Measurements from ENCODE around the gene DNAH11. TPM values are rescaled to one million over a fixed set of nuclear protein-coding genes. Genes with fewer than 3 reads are reported as not detected.

The DNAH11 gene
- total and polyA plus RNA-seq, 4 experiments from 2014 or later = 0.06 TPM; not detected in 3

DNA sequence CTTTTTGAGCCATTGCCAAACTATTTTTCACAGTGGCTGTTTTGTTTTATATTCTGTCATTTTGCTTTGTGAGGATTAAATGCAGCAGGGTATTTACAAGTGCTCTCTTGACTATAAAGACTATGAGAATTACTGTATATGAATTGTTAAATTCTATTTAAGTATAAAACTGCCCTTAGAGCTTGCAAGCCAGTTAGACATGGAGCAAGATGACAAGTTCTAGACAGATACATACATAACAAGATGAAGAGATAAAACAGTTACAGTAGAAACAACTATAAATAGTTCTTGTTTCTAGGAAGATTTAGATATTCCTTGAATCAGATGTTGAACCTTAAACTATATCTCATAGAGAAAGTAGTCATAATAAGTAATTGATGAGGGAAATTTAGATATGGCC is 60.6 kb downstream of the DNAH11 start:
- DNase-seq = no peak
- intact Hi-C loops (cut with micrococcal nuclease) = no loop called here
- Mint-ChIP-seq H3K4me1 (peaks cover 0 to 10% (median 6%) of the 10 kb centered on the region in 4 donors), H3K36me3 (no peaks in the 10 kb centered on the region), H3K27ac (no peak overlapping the region), H3K9me3 (peaks cover 0 to 2% (median 0%) of the 10 kb centered on the region in 8 donors), H3K4me3 (peak overlapping the region in 2 of 8 donors; percentile 54 to 62), H3K27me3 (peaks cover 5 to 8% of the 10 kb centered on the region in 2 donors)
- POLR2A ChIA-PET (ENCODE audit: partially characterized antibody) = no interaction called here
- H3K36me3 ChIP-seq (ENCODE audit: insufficient read depth, low read length) = no peaks in the 10 kb centered on the region
- no peak overlapping the region for H3K27ac ChIP-seq (ENCODE audit: low read depth, low read length)
- no peaks in the 10 kb centered on the region for H3K27me3 ChIP-seq (ENCODE audit: insufficient read depth, low read length)
- CTCF ChIA-PET (ENCODE audit: partially characterized antibody) = no interaction called here
- no peak overlapping the region for H3K4me3 ChIP-seq (ENCODE audit: low read length in 2 of 2)
- H3K9me3 ChIP-seq (ENCODE audit: control insufficient read depth in 1 of 2, low read length in 2 of 2) = no peaks in the 10 kb centered on the region
- no peaks in the 10 kb centered on the region for H3K4me1 ChIP-seq (ENCODE audit: insufficient read depth, low read length)

DNA sequence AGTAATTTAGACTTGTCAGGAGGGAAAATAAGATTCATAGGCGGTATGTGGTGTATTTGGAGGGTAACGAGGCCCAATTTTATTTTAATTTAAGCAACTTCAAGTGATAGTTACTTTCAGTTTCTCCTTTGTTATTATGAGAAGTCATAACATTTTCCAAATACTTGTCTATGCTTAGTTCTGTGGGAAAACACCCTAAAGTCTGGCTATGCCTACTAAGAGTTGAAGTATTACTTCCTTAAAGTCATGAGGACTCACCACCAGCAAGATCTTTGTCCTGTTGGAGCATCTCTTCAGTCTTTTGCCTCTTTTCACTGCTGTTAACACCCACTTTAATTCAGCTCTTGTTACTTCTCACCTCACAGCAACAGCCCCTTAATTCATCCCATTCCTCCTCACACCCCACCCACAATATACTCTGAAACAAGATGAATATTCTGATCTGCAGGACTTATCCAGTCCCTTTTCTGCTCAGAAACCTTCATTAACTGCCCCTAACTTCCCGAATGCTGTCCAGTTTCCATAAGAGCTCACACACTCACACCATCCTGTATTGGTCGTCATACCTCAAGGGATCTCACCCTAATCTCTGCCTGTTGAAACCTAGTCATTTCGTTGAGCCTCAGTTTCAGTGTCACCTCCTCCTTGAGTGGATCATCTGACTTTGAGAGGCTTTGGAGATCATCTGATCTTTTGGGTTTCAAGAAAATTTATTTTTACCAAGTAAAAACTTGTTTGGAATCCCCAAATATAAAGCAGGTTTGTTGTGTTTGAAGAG is 61.3 kb downstream of the DNAH11 start:
- no peak for DNase-seq
- POLR2A ChIA-PET (ENCODE audit: partially characterized antibody) = no interaction called here
- H3K27me3 ChIP-seq (ENCODE audit: insufficient read depth, low read length) = no peaks in the 10 kb centered on the region

DNA sequence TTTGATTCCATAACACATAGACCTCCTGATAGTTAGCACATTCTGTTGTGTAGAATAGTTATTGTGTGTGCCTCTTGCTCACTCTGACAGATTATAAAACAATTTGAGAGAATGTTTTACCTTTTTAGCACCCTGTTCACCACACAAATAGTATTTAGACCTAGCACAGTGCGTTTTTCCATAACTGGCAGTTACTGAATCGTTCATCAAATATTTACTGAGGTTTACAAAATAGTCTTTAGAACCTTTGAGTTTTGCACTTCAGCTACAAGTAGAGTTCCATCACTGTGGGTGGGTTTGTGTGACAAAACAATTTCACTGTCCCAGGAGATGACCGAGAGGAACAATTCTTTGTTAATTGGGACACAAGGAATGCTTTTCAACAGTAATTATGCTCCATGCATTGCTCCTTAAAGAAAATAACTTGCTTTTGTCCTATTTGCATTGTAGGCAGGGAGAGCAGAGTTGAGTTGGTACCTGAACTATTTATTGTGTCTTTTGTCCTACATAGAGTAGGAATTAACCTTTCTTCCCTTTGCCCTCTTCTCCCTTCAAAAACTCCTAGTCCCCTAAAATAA is 62.3 kb downstream of the DNAH11 start:
- Histone ChIP-seq H3K27me3 (ENCODE audit: insufficient read depth, low read length) (no peaks in the 10 kb centered on the region), H3K4me1 (ENCODE audit: insufficient read depth, low read length) (no peaks in the 10 kb centered on the region), H3K27ac (ENCODE audit: low read depth, low read length) (no peak overlapping the region), H3K4me3 (ENCODE audit: low read length in 2 of 2) (no peak overlapping the region), H3K9me3 (ENCODE audit: control insufficient read depth in 1 of 2, low read length in 2 of 2) (no peaks in the 10 kb centered on the region), H3K36me3 (ENCODE audit: insufficient read depth, low read length) (no peaks in the 10 kb centered on the region)
- Mint-ChIP-seq H3K27ac (no peak overlapping the region), H3K36me3 (no peaks in the 10 kb centered on the region), H3K4me3 (no peak overlapping the region), H3K4me1 (peaks cover 0 to 10% (median 6%) of the 10 kb centered on the region in 4 donors), H3K9me3 (peaks cover 0 to 2% (median 0%) of the 10 kb centered on the region in 8 donors), H3K27me3 (peaks cover 8% of the 10 kb centered on the region in 2 donors)
- DNase-seq = no peak
- ChIA-PET CTCF (ENCODE audit: partially characterized antibody) (no interaction called here), POLR2A (ENCODE audit: partially characterized antibody) (no interaction called here)
- intact Hi-C loops (cut with micrococcal nuclease) = no loop called here

More for the DNA sequence above, 61.3 kb downstream of the DNAH11 start:
- peak overlapping the region in 6 of 8 donors; percentile 13 to 62 (median 44) for H3K4me3 Mint-ChIP-seq
- peaks cover 0 to 10% (median 6%) of the 10 kb centered on the region in 4 donors for H3K4me1 Mint-ChIP-seq
- H3K36me3 Mint-ChIP-seq = no peaks in the 10 kb centered on the region
- intact Hi-C loops (cut with micrococcal nuclease) = no loop called here
- H3K9me3 Mint-ChIP-seq = no peaks in the 10 kb centered on the region
- no peak overlapping the region for H3K27ac ChIP-seq (ENCODE audit: low read depth, low read length)
- H3K27ac Mint-ChIP-seq = peak overlapping the region in 2 of 7 donors; percentile 4 to 42
- no peaks in the 10 kb centered on the region for H3K36me3 ChIP-seq (ENCODE audit: insufficient read depth, low read length)
- H3K27me3 Mint-ChIP-seq = peaks cover 5 to 8% of the 10 kb centered on the region in 2 donors
- H3K4me1 ChIP-seq (ENCODE audit: insufficient read depth, low read length) = no peaks in the 10 kb centered on the region
- no peaks in the 10 kb centered on the region for H3K9me3 ChIP-seq (ENCODE audit: control insufficient read depth in 1 of 2, low read length in 2 of 2)
- H3K4me3 ChIP-seq (ENCODE audit: low read length in 2 of 2) = no peak overlapping the region
- CTCF ChIA-PET (ENCODE audit: partially characterized antibody) = no interaction called here

DNA sequence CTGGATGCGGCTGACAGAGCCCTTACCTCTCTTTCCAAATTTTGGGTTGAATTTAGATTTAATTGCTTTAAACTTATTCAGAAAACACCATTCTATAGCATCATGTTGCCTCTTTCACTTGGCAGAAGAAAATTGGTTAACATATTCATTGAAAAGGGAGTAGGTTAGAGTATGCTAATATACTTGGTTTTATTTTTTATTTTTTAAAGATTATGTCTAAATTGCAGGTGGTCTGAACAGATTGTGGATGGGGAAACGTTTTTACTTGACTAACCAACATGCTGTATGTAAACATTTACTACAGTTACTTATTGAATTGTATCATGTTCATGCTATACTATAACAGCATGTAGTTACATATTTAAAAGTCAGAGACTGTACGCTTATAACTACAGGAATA is 65.6 kb downstream of the DNAH11 start:
- no peaks in the 10 kb centered on the region for H3K36me3 Mint-ChIP-seq
- no peak overlapping the region for H3K27ac Mint-ChIP-seq
- Histone ChIP-seq H3K4me3 (ENCODE audit: low read length in 2 of 2) (no peak overlapping the region), H3K9me3 (ENCODE audit: control insufficient read depth in 1 of 2, low read length in 2 of 2) (no peaks in the 10 kb centered on the region), H3K4me1 (ENCODE audit: insufficient read depth, low read length) (no peaks in the 10 kb centered on the region), H3K36me3 (ENCODE audit: insufficient read depth, low read length) (no peaks in the 10 kb centered on the region), H3K27me3 (ENCODE audit: insufficient read depth, low read length) (no peaks in the 10 kb centered on the region), H3K27ac (ENCODE audit: low read depth, low read length) (no peak overlapping the region)
- intact Hi-C loops (cut with micrococcal nuclease) = no loop called here
- no peak for DNase-seq
- peaks cover 0 to 2% (median 0%) of the 10 kb centered on the region in 8 donors for H3K9me3 Mint-ChIP-seq
- H3K4me3 Mint-ChIP-seq = no peak overlapping the region
- peaks cover 0 to 10% (median 6%) of the 10 kb centered on the region in 4 donors for H3K4me1 Mint-ChIP-seq
- H3K27me3 Mint-ChIP-seq = peaks cover 13% of the 10 kb centered on the region in 2 donors
- CTCF ChIA-PET (ENCODE audit: partially characterized antibody) = no interaction called here
- POLR2A ChIA-PET (ENCODE audit: partially characterized antibody) = no interaction called here

GRCh38 chr7:21611129-21611528 is 68.3 kb downstream of the DNAH11 start:
- Histone ChIP-seq H3K4me3 (ENCODE audit: low read length in 2 of 2) (no peak overlapping the region), H3K4me1 (ENCODE audit: insufficient read depth, low read length) (no peaks in the 10 kb centered on the region), H3K27me3 (ENCODE audit: insufficient read depth, low read length) (no peaks in the 10 kb centered on the region), H3K36me3 (ENCODE audit: insufficient read depth, low read length) (no peaks in the 10 kb centered on the region), H3K9me3 (ENCODE audit: control insufficient read depth in 1 of 2, low read length in 2 of 2) (no peaks in the 10 kb centered on the region), H3K27ac (ENCODE audit: low read depth, low read length) (no peak overlapping the region)
- no peaks in the 10 kb centered on the region for H3K4me1 Mint-ChIP-seq
- no peak overlapping the region for H3K4me3 Mint-ChIP-seq
- POLR2A ChIA-PET (ENCODE audit: partially characterized antibody) = no interaction called here
- peaks cover 0 to 2% (median 0%) of the 10 kb centered on the region in 8 donors for H3K9me3 Mint-ChIP-seq
- H3K27ac Mint-ChIP-seq = no peak overlapping the region
- DNase-seq = no peak
- intact Hi-C loops (cut with micrococcal nuclease) = no loop called here
- no peaks in the 10 kb centered on the region for H3K36me3 Mint-ChIP-seq
- CTCF ChIA-PET (ENCODE audit: partially characterized antibody) = no interaction called here
- peaks cover 10 to 13% of the 10 kb centered on the region in 2 donors for H3K27me3 Mint-ChIP-seq

DNA sequence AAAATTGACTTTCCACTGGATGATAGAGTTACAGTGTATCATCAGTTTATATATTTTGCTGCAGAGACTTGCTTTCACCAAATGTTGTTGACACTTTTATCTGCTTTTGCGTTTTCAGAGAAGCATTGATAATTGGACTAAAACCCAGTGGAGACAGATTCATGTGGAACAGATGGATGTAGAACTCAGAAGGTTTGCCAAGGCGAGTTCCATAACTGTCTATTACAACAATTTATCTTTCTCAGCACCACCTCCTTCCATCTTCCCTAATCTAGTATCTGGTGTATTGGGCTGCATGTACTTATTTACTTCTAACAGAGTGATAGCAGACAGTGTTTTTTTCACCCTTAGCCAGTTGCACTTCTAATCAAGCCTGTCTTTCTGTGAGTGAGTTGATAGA is 73.3 kb downstream of the DNAH11 start:
- ChIA-PET CTCF (ENCODE audit: partially characterized antibody) (no interaction called here), POLR2A (ENCODE audit: partially characterized antibody) (no interaction called here)
- H3K36me3 Mint-ChIP-seq = no peaks in the 10 kb centered on the region
- H3K27ac ChIP-seq (ENCODE audit: low read depth, low read length) = no peak overlapping the region
- no peak for DNase-seq
- no peaks in the 10 kb centered on the region for H3K4me1 ChIP-seq (ENCODE audit: insufficient read depth, low read length)
- H3K27me3 ChIP-seq (ENCODE audit: insufficient read depth, low read length) = no peaks in the 10 kb centered on the region
- H3K27ac Mint-ChIP-seq = no peak overlapping the region
- H3K4me3 ChIP-seq (ENCODE audit: low read length in 2 of 2) = no peak overlapping the region
- H3K4me3 Mint-ChIP-seq = no peak overlapping the region
- no peaks in the 10 kb centered on the region for H3K9me3 ChIP-seq (ENCODE audit: control insufficient read depth in 1 of 2, low read length in 2 of 2)
- no peaks in the 10 kb centered on the region for H3K4me1 Mint-ChIP-seq
- H3K27me3 Mint-ChIP-seq = peaks cover 0 to 4% of the 10 kb centered on the region in 2 donors
- no peaks in the 10 kb centered on the region for H3K36me3 ChIP-seq (ENCODE audit: insufficient read depth, low read length)
- H3K9me3 Mint-ChIP-seq = peaks cover 0 to 4% (median 0%) of the 10 kb centered on the region in 8 donors
- intact Hi-C loops (cut with micrococcal nuclease) = no loop called here

DNA sequence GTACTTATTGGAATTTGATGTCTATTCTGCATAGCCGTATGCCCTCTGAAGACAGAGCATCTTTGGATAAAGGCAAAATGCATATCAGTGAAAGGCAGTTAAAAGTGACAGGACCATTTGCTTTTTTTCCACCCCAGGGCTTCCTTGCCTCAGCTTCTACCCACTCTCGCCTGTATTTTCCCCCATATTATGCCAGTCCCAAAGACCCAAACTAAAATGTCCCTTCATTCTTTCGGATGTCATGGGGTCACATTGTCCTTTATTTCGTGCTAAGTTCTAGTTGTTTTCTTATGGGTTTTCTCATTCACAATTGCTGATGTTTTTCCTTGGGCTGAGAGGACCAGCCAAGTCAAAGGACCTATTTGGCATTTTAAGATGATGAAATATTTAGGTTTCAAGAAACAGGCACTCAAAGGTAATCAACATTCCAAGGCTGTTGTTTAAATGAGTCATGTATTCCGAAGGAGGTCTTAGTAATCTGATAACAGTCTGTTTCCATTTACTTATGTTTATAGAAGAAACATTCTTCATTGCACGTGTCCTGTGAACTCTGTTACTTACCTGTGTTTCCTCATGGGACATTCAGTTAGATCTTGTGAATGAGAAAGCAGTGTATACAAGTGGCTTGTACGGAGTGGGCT is 74.1 kb downstream of the DNAH11 start:
- no peaks in the 10 kb centered on the region for H3K27me3 ChIP-seq (ENCODE audit: insufficient read depth, low read length)
- Mint-ChIP-seq H3K4me3 (no peak overlapping the region), H3K27ac (no peak overlapping the region), H3K9me3 (peaks cover 0 to 4% (median 0%) of the 10 kb centered on the region in 8 donors), H3K4me1 (no peaks in the 10 kb centered on the region), H3K36me3 (no peaks in the 10 kb centered on the region), H3K27me3 (peaks cover 0 to 4% of the 10 kb centered on the region in 2 donors)
- ChIA-PET POLR2A (ENCODE audit: partially characterized antibody) (no interaction called here), CTCF (ENCODE audit: partially characterized antibody) (no interaction called here)
- no peak overlapping the region for H3K27ac ChIP-seq (ENCODE audit: low read depth, low read length)
- H3K4me1 ChIP-seq (ENCODE audit: insufficient read depth, low read length) = no peaks in the 10 kb centered on the region
- H3K4me3 ChIP-seq (ENCODE audit: low read length in 2 of 2) = no peak overlapping the region
- intact Hi-C loops (cut with micrococcal nuclease) = no loop called here
- no peak for DNase-seq
- H3K36me3 ChIP-seq (ENCODE audit: insufficient read depth, low read length) = no peaks in the 10 kb centered on the region
- no peaks in the 10 kb centered on the region for H3K9me3 ChIP-seq (ENCODE audit: control insufficient read depth in 1 of 2, low read length in 2 of 2)
